Muscle layer of colon (tissue), 2 donors: Measurements from ENCODE around the gene KAZN.

Experiments
- H3K27ac ChIP-seq: one replicate; pipeline ENCODE4 v1.7.0; 2013; ENCODE audit warnings: low read depth, mild to moderate bottlenecking, low read length, moderate library complexity
- H3K27me3 ChIP-seq, 2 donors: one replicate each; pipeline ENCODE4 v1.7.0; 2013; ENCODE audit warnings: low read length in 2 of 2, mild to moderate bottlenecking in 2 of 2; ENCODE audit not compliant: insufficient read depth in 2 of 2, control insufficient read depth in 1 of 2
- H3K36me3 ChIP-seq: one replicate; pipeline ENCODE4 v1.7.0; 2013; ENCODE audit warnings: mild to moderate bottlenecking, low read length; ENCODE audit not compliant: insufficient read depth
- H3K4me1 ChIP-seq: one replicate; pipeline ENCODE4 v1.7.0; 2013; ENCODE audit warnings: mild to moderate bottlenecking, low read length; ENCODE audit not compliant: insufficient read depth
- H3K4me3 ChIP-seq, 2 donors: one replicate each; pipeline ENCODE4 v1.7.0; 2013; ENCODE audit warnings: low read length in 2 of 2, low read depth in 1 of 2, mild to moderate bottlenecking in 1 of 2, moderate library complexity in 1 of 2
- H3K9ac ChIP-seq: one replicate; pipeline ENCODE4 v1.7.0; 2013; ENCODE audit warnings: low read length
- H3K9me3 ChIP-seq: one replicate; pipeline ENCODE4 v1.7.0; 2013; ENCODE audit warnings: mild to moderate bottlenecking, low read length
- donor health status: abdominal sarcoma.
- donor health status: Adenocarcinoma of cecum.

Gene KAZN

GRCh38 chr1:14895727-14896126 lies 297.2 kb downstream of the KAZN start:
- H3K4me3 ChIP-seq = no peak overlapping the region
- H3K27me3 ChIP-seq = no peaks in the 10 kb centered on the region
- no peak overlapping the region for H3K27ac ChIP-seq

GRCh38 chr1:14896381-14897079 lies 298.0 kb downstream of the KAZN start:
- H3K36me3 ChIP-seq = no peaks in the 10 kb centered on the region
- no peaks in the 10 kb centered on the region for H3K4me1 ChIP-seq
- no peak overlapping the region for H3K27ac ChIP-seq
- H3K27me3 ChIP-seq = no peaks in the 10 kb centered on the region
- no peak overlapping the region for H3K9ac ChIP-seq
- H3K4me3 ChIP-seq = no peak overlapping the region
- no peaks in the 10 kb centered on the region for H3K9me3 ChIP-seq

More at GRCh38 chr1:14895727-14896126, 297.2 kb downstream of the KAZN start:
- H3K9me3 ChIP-seq = no peaks in the 10 kb centered on the region
- H3K9ac ChIP-seq = no peak overlapping the region
- no peaks in the 10 kb centered on the region for H3K4me1 ChIP-seq
- H3K36me3 ChIP-seq = no peaks in the 10 kb centered on the region

GRCh38 chr1:14897080-14897449 lies 298.6 kb downstream of the KAZN start:
- Histone ChIP-seq H3K27me3 (no peaks in the 10 kb centered on the region), H3K27ac (no peak overlapping the region), H3K4me3 (no peak overlapping the region), H3K9me3 (no peaks in the 10 kb centered on the region), H3K9ac (no peak overlapping the region), H3K36me3 (no peaks in the 10 kb centered on the region), H3K4me1 (no peaks in the 10 kb centered on the region)

- Histone ChIP-seq H3K27ac (no peak overlapping the region), H3K27me3 (no peaks in the 10 kb centered on the region), H3K36me3 (no peaks in the 10 kb centered on the region), H3K4me1 (no peaks in the 10 kb centered on the region), H3K4me3 (no peak overlapping the region), H3K9ac (no peak overlapping the region), H3K9me3 (no peaks in the 10 kb centered on the region)
Observed at GRCh38 chr1:14897547-14897946, 299.1 kb downstream of the KAZN start.

GRCh38 chr1:14897997-14898645 lies 299.6 kb downstream of the KAZN start:
- Histone ChIP-seq H3K4me3 (no peak overlapping the region), H3K9me3 (no peaks in the 10 kb centered on the region), H3K27me3 (no peaks in the 10 kb centered on the region), H3K27ac (no peak overlapping the region), H3K4me1 (no peaks in the 10 kb centered on the region), H3K36me3 (no peaks in the 10 kb centered on the region), H3K9ac (no peak overlapping the region)

- no peaks in the 10 kb centered on the region for H3K27me3 ChIP-seq
- H3K9ac ChIP-seq = no peak overlapping the region
- no peak overlapping the region for H3K27ac ChIP-seq
- no peaks in the 10 kb centered on the region for H3K4me1 ChIP-seq
- H3K36me3 ChIP-seq = no peaks in the 10 kb centered on the region
- H3K4me3 ChIP-seq = no peak overlapping the region
- H3K9me3 ChIP-seq = no peaks in the 10 kb centered on the region
Observed at GRCh38 chr1:14899686-14900085, 301.2 kb downstream of the KAZN start.

GRCh38 chr1:14901371-14901954 lies 303.0 kb downstream of the KAZN start:
- Histone ChIP-seq H3K27me3 (no peaks in the 10 kb centered on the region), H3K4me1 (no peaks in the 10 kb centered on the region), H3K9me3 (no peaks in the 10 kb centered on the region), H3K4me3 (no peak overlapping the region), H3K9ac (no peak overlapping the region), H3K36me3 (no peaks in the 10 kb centered on the region), H3K27ac (no peak overlapping the region)

- Histone ChIP-seq H3K27ac (no peak overlapping the region), H3K4me3 (no peak overlapping the region), H3K4me1 (no peaks in the 10 kb centered on the region), H3K36me3 (no peaks in the 10 kb centered on the region), H3K9ac (no peak overlapping the region), H3K9me3 (no peaks in the 10 kb centered on the region), H3K27me3 (no peaks in the 10 kb centered on the region)
Observed at GRCh38 chr1:14903922-14904321, 305.4 kb downstream of the KAZN start.

- H3K4me3 ChIP-seq = no peak overlapping the region
- H3K9ac ChIP-seq = no peak overlapping the region
- no peaks in the 10 kb centered on the region for H3K4me1 ChIP-seq
- H3K27me3 ChIP-seq = no peaks in the 10 kb centered on the region
- no peaks in the 10 kb centered on the region for H3K9me3 ChIP-seq
- H3K27ac ChIP-seq = no peak overlapping the region
- H3K36me3 ChIP-seq = no peaks in the 10 kb centered on the region
Observed at GRCh38 chr1:14906665-14907064, 308.2 kb downstream of the KAZN start.

- Histone ChIP-seq H3K27ac (no peak overlapping the region), H3K9me3 (no peaks in the 10 kb centered on the region), H3K4me1 (no peaks in the 10 kb centered on the region), H3K4me3 (no peak overlapping the region), H3K27me3 (no peaks in the 10 kb centered on the region), H3K9ac (no peak overlapping the region), H3K36me3 (no peaks in the 10 kb centered on the region)
Observed at GRCh38 chr1:14907416-14907815, 308.9 kb downstream of the KAZN start.

GRCh38 chr1:14909273-14909672 lies 310.8 kb downstream of the KAZN start:
- Histone ChIP-seq H3K4me3 (no peak overlapping the region), H3K36me3 (no peaks in the 10 kb centered on the region), H3K4me1 (no peaks in the 10 kb centered on the region), H3K9ac (no peak overlapping the region), H3K9me3 (no peaks in the 10 kb centered on the region), H3K27me3 (no peaks in the 10 kb centered on the region), H3K27ac (no peak overlapping the region)
